HepG2 (cell line): Measurements from ENCODE around the gene C20orf204. TPM values are rescaled to one million over a fixed set of nuclear protein-coding genes. Genes with fewer than 3 reads are reported as not detected.
A peak's percentile ranks its signal among the peaks of the same experiment; 100 is the strongest.

ENCODE experiments used
- EED ChIP-seq: sonication (generic); formaldehyde crosslinking; IDR thresholded peaks from 2 replicates; pipeline ENCODE4 v1.5.0; 2020; ENCODE audit warnings: mild to moderate bottlenecking, missing genetic modification reagents
- FOXC1 ChIP-seq: sonication (generic); formaldehyde crosslinking; IDR thresholded peaks from 2 replicates; pipeline ENCODE4 v1.8.0; 2022; ENCODE audit warnings: mild to moderate bottlenecking, missing genetic modification reagents, borderline replicate concordance
- GABPA ChIP-seq, 2 experiments: IDR thresholded peaks; 2 replicates each; pipeline ENCODE4 v1.6.1; 2011 to 2016; ENCODE audit warnings: low read depth in 2 of 2, low read length in 1 of 2, missing biosample characterization in 1 of 2, missing genetic modification characterization in 1 of 2
- MAF1 ChIP-seq: sonication (generic); formaldehyde crosslinking; IDR thresholded peaks from 2 replicates; pipeline ENCODE4 v1.5.0; 2020; ENCODE audit warnings: missing genetic modification reagents, borderline replicate concordance
- SNAI1 ChIP-seq: sonication (generic); formaldehyde crosslinking; IDR thresholded peaks from 2 replicates; pipeline ENCODE4 v1.5.0; 2020; ENCODE audit warnings: mild to moderate bottlenecking, missing genetic modification reagents, borderline replicate concordance
- ZNF274 ChIP-seq: sonication (generic); formaldehyde crosslinking; IDR thresholded peaks from 2 replicates; pipeline ENCODE4 v1.5.1; 2020; ENCODE audit warnings: mild to moderate bottlenecking, missing genetic modification reagents
- ZNF331 ChIP-seq: sonication (generic); formaldehyde crosslinking; IDR thresholded peaks from 2 replicates; pipeline ENCODE4 v1.4.0; 2020; ENCODE audit warnings: missing genetic modification reagents
- polyA plus RNA-seq, 8 experiments: library from polyadenylated mRNA; depleted of rRNA in 3 of 8; stranded (reverse) in 7 of 8; unstranded in 1 of 8; fragments of >200 nt; fragmentation: Illumina TruSeq in 4 of 8; extraction: Trizol in 4 of 8; gene quantifications; 2 replicates each; pipeline versions ENCODE4 v1.2.1 to v1.2.3, GENCODE V29; 2011 to 2016; ENCODE audit warnings: low read depth in 4 of 8, missing spikeins in 1 of 8, mixed read lengths in 1 of 8; ENCODE audit not compliant: insufficient read depth in 1 of 8
- total RNA-seq, 5 experiments: library from RNA; depleted of rRNA; stranded (reverse); fragments of >200 nt; fragmentation: Illumina TruSeq; extraction: Trizol; gene quantifications; 2 replicates each; pipeline ENCODE4 v1.2.3, GENCODE V29; 2016; ENCODE audit warnings: low read depth in 1 of 5
- TF ChIP-seq, protein P1 (sequence below): sonication (generic); formaldehyde crosslinking; IDR thresholded peaks from 2 replicates; pipeline ENCODE4 v1.5.1; 2020; ENCODE audit warnings: missing genetic modification reagents, mild to moderate bottlenecking, borderline replicate concordance
- TF ChIP-seq, protein P2 (sequence below): sonication (generic); formaldehyde crosslinking; conservative IDR thresholded peaks from 2 replicates; pipeline ENCODE4 v1.8.0; 2022; ENCODE audit warnings: mild to moderate bottlenecking, moderate library complexity, missing genetic modification reagents
- TF ChIP-seq, protein P3 (sequence below): sonication (generic); formaldehyde crosslinking; IDR thresholded peaks from 2 replicates; pipeline ENCODE4 v1.5.0; 2020; ENCODE audit warnings: mild to moderate bottlenecking, missing genetic modification reagents, moderate library complexity
- TF ChIP-seq, protein P4 (sequence below): sonication (generic); formaldehyde crosslinking; IDR thresholded peaks from 2 replicates; pipeline ENCODE4 v1.4.0; 2020; ENCODE audit warnings: missing genetic modification reagents, borderline replicate concordance
- TF ChIP-seq, protein P5 (sequence below): IDR thresholded peaks from 2 replicates; pipeline ENCODE4 v1.4.0; 2020; ENCODE audit warnings: mild to moderate bottlenecking, missing genetic modification reagents

The C20orf204 gene
- total and polyA plus RNA-seq, 2 of the 13 experiments (the other 11 are each of a cell fraction or from before 2014, with no cell fraction given): 22.1 to 80.0 TPM

DNA sequence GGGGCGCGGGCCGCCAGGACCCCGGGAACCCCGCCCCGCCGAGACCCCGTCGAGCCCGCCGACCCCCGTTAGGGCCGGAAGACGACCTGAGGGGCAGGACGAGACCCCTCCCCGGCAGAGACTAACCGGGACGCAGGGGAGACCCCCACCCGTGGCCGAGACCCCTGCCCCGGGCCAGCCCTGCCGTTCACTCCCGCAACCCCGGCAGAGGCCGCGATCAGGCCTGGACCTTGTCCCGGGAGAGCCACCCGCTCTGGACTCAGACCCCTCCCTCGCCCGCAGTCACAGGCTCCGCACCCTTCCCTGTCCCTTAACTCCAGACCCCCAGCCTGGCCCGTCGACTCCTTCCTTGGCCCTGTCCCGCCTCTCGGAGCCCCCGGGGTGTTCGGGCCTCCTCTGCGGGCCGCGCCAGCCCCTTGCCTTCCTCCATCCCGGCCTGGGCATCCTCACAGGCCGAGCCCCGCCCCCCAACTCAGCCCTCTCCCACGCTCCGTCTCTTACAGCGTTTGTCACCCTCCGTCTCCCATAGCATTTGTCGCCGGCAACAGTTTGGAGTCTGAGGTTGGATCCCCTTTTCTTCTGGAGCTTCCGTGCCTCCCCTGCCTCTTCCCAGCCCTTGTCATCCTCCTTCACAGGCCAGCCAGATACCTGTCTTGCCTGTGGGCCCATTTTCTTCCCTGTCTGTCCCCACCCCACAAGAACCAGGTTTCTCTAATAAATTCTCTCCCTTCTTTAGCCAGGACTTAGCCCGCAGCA lies 27.6 kb downstream of the C20orf204 start (continued):
- TF ChIP-seq EED (CRISPR knock-in tag) (no peak; the same call in 1 of the 2 replicates), FOXC1 (CRISPR knock-in tag) (peak; percentile 89), MAF1 (CRISPR knock-in tag) (no peak), SNAI1 (peak; percentile 50; the same call in 1 of the 2 replicates), ZNF274 (CRISPR knock-in tag) (no peak), ZNF331 (CRISPR knock-in tag) (no peak; the same call in none of the 2 replicates), GABPA (IDR thresholded peaks at IDR 0.05; ENCODE audit: low read depth, low read length) (no peak), GABPA (CRISPR knock-in tag; IDR thresholded peaks at IDR 0.05; ENCODE audit: low read depth) (0 out of 2 replicates have a peak, but pooled peaks have one; percentile 16)
- TF ChIP-seq, protein P1, sequence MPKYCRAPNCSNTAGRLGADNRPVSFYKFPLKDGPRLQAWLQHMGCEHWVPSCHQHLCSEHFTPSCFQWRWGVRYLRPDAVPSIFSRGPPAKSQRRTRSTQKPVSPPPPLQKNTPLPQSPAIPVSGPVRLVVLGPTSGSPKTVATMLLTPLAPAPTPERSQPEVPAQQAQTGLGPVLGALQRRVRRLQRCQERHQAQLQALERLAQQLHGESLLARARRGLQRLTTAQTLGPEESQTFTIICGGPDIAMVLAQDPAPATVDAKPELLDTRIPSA: no peak
- TF ChIP-seq, protein P2, sequence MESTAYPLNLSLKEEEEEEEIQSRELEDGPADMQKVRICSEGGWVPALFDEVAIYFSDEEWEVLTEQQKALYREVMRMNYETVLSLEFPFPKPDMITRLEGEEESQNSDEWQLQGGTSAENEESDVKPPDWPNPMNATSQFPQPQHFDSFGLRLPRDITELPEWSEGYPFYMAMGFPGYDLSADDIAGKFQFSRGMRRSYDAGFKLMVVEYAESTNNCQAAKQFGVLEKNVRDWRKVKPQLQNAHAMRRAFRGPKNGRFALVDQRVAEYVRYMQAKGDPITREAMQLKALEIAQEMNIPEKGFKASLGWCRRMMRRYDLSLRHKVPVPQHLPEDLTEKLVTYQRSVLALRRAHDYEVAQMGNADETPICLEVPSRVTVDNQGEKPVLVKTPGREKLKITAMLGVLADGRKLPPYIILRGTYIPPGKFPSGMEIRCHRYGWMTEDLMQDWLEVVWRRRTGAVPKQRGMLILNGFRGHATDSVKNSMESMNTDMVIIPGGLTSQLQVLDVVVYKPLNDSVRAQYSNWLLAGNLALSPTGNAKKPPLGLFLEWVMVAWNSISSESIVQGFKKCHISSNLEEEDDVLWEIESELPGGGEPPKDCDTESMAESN (CRISPR knock-in tag): no peak; the same call in 1 of the 2 replicates
- TF ChIP-seq, protein P3, sequence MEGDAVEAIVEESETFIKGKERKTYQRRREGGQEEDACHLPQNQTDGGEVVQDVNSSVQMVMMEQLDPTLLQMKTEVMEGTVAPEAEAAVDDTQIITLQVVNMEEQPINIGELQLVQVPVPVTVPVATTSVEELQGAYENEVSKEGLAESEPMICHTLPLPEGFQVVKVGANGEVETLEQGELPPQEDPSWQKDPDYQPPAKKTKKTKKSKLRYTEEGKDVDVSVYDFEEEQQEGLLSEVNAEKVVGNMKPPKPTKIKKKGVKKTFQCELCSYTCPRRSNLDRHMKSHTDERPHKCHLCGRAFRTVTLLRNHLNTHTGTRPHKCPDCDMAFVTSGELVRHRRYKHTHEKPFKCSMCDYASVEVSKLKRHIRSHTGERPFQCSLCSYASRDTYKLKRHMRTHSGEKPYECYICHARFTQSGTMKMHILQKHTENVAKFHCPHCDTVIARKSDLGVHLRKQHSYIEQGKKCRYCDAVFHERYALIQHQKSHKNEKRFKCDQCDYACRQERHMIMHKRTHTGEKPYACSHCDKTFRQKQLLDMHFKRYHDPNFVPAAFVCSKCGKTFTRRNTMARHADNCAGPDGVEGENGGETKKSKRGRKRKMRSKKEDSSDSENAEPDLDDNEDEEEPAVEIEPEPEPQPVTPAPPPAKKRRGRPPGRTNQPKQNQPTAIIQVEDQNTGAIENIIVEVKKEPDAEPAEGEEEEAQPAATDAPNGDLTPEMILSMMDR: no peak
- TF ChIP-seq, protein P4, sequence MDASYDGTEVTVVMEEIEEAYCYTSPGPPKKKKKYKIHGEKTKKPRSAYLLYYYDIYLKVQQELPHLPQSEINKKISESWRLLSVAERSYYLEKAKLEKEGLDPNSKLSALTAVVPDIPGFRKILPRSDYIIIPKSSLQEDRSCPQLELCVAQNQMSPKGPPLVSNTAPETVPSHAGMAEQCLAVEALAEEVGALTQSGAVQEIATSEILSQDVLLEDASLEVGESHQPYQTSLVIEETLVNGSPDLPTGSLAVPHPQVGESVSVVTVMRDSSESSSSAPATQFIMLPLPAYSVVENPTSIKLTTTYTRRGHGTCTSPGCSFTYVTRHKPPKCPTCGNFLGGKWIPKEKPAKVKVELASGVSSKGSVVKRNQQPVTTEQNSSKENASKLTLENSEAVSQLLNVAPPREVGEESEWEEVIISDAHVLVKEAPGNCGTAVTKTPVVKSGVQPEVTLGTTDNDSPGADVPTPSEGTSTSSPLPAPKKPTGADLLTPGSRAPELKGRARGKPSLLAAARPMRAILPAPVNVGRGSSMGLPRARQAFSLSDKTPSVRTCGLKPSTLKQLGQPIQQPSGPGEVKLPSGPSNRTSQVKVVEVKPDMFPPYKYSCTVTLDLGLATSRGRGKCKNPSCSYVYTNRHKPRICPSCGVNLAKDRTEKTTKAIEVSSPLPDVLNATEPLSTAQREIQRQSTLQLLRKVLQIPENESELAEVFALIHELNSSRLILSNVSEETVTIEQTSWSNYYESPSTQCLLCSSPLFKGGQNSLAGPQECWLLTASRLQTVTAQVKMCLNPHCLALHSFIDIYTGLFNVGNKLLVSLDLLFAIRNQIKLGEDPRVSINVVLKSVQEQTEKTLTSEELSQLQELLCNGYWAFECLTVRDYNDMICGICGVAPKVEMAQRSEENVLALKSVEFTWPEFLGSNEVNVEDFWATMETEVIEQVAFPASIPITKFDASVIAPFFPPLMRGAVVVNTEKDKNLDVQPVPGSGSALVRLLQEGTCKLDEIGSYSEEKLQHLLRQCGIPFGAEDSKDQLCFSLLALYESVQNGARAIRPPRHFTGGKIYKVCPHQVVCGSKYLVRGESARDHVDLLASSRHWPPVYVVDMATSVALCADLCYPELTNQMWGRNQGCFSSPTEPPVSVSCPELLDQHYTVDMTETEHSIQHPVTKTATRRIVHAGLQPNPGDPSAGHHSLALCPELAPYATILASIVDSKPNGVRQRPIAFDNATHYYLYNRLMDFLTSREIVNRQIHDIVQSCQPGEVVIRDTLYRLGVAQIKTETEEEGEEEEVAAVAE (CRISPR knock-in tag): 0 out of 2 replicates have a peak, but pooled peaks have one; percentile 8
- TF ChIP-seq, protein P5, sequence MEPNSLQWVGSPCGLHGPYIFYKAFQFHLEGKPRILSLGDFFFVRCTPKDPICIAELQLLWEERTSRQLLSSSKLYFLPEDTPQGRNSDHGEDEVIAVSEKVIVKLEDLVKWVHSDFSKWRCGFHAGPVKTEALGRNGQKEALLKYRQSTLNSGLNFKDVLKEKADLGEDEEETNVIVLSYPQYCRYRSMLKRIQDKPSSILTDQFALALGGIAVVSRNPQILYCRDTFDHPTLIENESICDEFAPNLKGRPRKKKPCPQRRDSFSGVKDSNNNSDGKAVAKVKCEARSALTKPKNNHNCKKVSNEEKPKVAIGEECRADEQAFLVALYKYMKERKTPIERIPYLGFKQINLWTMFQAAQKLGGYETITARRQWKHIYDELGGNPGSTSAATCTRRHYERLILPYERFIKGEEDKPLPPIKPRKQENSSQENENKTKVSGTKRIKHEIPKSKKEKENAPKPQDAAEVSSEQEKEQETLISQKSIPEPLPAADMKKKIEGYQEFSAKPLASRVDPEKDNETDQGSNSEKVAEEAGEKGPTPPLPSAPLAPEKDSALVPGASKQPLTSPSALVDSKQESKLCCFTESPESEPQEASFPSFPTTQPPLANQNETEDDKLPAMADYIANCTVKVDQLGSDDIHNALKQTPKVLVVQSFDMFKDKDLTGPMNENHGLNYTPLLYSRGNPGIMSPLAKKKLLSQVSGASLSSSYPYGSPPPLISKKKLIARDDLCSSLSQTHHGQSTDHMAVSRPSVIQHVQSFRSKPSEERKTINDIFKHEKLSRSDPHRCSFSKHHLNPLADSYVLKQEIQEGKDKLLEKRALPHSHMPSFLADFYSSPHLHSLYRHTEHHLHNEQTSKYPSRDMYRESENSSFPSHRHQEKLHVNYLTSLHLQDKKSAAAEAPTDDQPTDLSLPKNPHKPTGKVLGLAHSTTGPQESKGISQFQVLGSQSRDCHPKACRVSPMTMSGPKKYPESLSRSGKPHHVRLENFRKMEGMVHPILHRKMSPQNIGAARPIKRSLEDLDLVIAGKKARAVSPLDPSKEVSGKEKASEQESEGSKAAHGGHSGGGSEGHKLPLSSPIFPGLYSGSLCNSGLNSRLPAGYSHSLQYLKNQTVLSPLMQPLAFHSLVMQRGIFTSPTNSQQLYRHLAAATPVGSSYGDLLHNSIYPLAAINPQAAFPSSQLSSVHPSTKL (CRISPR knock-in tag): no peak
